DND-41 (cell line): ENCODE data around the gene GDAP2.

ENCODE experiments used
- CTCF ChIP-seq: IDR thresholded peaks from 2 replicates; pipeline ENCODE4 v1.5.1; 2012; ENCODE audit warnings: borderline replicate concordance, low read length, moderate library complexity, mild to moderate bottlenecking; ENCODE audit not compliant: poor library complexity, severe bottlenecking; ENCODE audit errors: extremely low read depth
- EZH2 ChIP-seq: IDR thresholded peaks from 3 replicates; pipeline ENCODE4 v1.6.1; 2012; ENCODE audit warnings: borderline replicate concordance, low read depth, mild to moderate bottlenecking, moderate library complexity, low read length, inconsistent platforms; ENCODE audit not compliant: severe bottlenecking

- TF ChIP-seq CTCF (no peak), EZH2 (no peak)
Measured at GRCh38 chr1:117838911-117839310, 90.5 kb downstream of the GDAP2 start.
